ENCODE measurements around the gene IFT52.
"Not testable (repeated sequence)": the region's sequence is repeated elsewhere in the genome, so short reads cannot be mapped to it uniquely, and the experiment has no call there.

Gene IFT52

GRCh38 chr20:43631598-43631997 lies 40.9 kb downstream of the IFT52 start:
- no peak overlapping the region for H3K4me3 ChIP-seq (ENCODE audit: control insufficient read depth, low read depth, low read length)
- no peak for TF ChIP-seq CTCF (IDR thresholded peaks at IDR 0.05; ENCODE audit: control insufficient read depth, insufficient read depth, low read depth, low read length, missing control alignments)
- no peak for DNase-seq (ENCODE audit: low read depth)

- no peak overlapping the region for H3K4me3 ChIP-seq (ENCODE audit: control insufficient read depth, low read depth, low read length)
- no peak for DNase-seq (ENCODE audit: low read depth)
- no peak for TF ChIP-seq CTCF (IDR thresholded peaks at IDR 0.05; ENCODE audit: control insufficient read depth, insufficient read depth, low read depth, low read length, missing control alignments)
Measured at GRCh38 chr20:43636429-43636828, 45.7 kb downstream of the IFT52 start.

GRCh38 chr20:43642548-43642947 lies 51.8 kb downstream of the IFT52 start:
- no peak for DNase-seq (ENCODE audit: low read depth)
- TF ChIP-seq CTCF (IDR thresholded peaks at IDR 0.05; ENCODE audit: control insufficient read depth, insufficient read depth, low read depth, low read length, missing control alignments): no peak
- H3K4me3 ChIP-seq (ENCODE audit: control insufficient read depth, low read depth, low read length): no peak overlapping the region

GRCh38 chr20:43650997-43651525 lies 60.3 kb downstream of the IFT52 start:
- no peak for DNase-seq (ENCODE audit: low read depth)

GRCh38 chr20:43651650-43652184 lies 61.0 kb downstream of the IFT52 start:
- DNase-seq (ENCODE audit: low read depth); H3K4me3 ChIP-seq (ENCODE audit: control insufficient read depth, low read depth, low read length): not testable (repeated sequence)

More at GRCh38 chr20:43650997-43651525, 60.3 kb downstream of the IFT52 start:
- TF ChIP-seq CTCF (IDR thresholded peaks at IDR 0.05; ENCODE audit: control insufficient read depth, insufficient read depth, low read depth, low read length, missing control alignments): no peak
- H3K4me3 ChIP-seq (ENCODE audit: control insufficient read depth, low read depth, low read length): no peak overlapping the region

- no peak for DNase-seq (ENCODE audit: low read depth)
- no peak overlapping the region for H3K4me3 ChIP-seq (ENCODE audit: control insufficient read depth, low read depth, low read length)
- no peak for TF ChIP-seq CTCF (IDR thresholded peaks at IDR 0.05; ENCODE audit: control insufficient read depth, insufficient read depth, low read depth, low read length, missing control alignments)
Measured at GRCh38 chr20:43653966-43654365, 63.2 kb downstream of the IFT52 start.

- not testable (repeated sequence) for DNase-seq (ENCODE audit: low read depth); H3K4me3 ChIP-seq (ENCODE audit: control insufficient read depth, low read depth, low read length)
Measured at GRCh38 chr20:43655176-43655575, 64.4 kb downstream of the IFT52 start.

GRCh38 chr20:43655937-43656336 lies 65.2 kb downstream of the IFT52 start:
- no peak for TF ChIP-seq CTCF (IDR thresholded peaks at IDR 0.05; ENCODE audit: control insufficient read depth, insufficient read depth, low read depth, low read length, missing control alignments)
- no peak overlapping the region for H3K4me3 ChIP-seq (ENCODE audit: control insufficient read depth, low read depth, low read length)
- DNase-seq (ENCODE audit: low read depth): no peak

Measured in AG09309 (cell line).